Neural cell (in vitro differentiated cells): ENCODE results near the gene ITGA1.

ENCODE experiments used
- CTCF ChIP-seq: fragments of 450-650 bp; IDR thresholded peaks from 2 replicates; pipeline ENCODE4 v1.5.1; 2014; ENCODE audit warnings: antibody characterized with exemption, mild to moderate bottlenecking, moderate library complexity; ENCODE audit not compliant: poor library complexity, severe bottlenecking
- EP300 ChIP-seq: fragments of 450-650 bp; conservative IDR thresholded peaks from 2 replicates; pipeline ENCODE4 v1.6.1; 2014; ENCODE audit warnings: antibody characterized with exemption, mild to moderate bottlenecking, moderate library complexity; ENCODE audit not compliant: poor library complexity, severe bottlenecking
- EZH2 ChIP-seq: fragments of 200-600, 300-800 bp; shearing (Covaris generic), sonication (generic); IDR thresholded peaks from 2 replicates; pipeline ENCODE4 v1.6.1; 2014; ENCODE audit warnings: antibody characterized with exemption, low read length, borderline replicate concordance, mild to moderate bottlenecking; ENCODE audit not compliant: insufficient read depth, poor library complexity, severe bottlenecking
- POLR2AphosphoS5 ChIP-seq: IDR thresholded peaks from 2 replicates; pipeline ENCODE4 v1.6.1; 2012
- SMC3 ChIP-seq: fragments of 450-650 bp; conservative IDR thresholded peaks from 2 replicates; pipeline ENCODE4 v1.6.1; 2014; ENCODE audit warnings: antibody characterized with exemption, mild to moderate bottlenecking, moderate library complexity; ENCODE audit not compliant: poor library complexity
- TAF1 ChIP-seq: IDR thresholded peaks from 2 replicates; pipeline ENCODE4 v1.6.1; 2012; ENCODE audit warnings: low read depth

GRCh38 chr5:52856564-52856963, 68.8 kb downstream of the ITGA1 start:
- TF ChIP-seq CTCF (no peak), POLR2AphosphoS5 (no peak), EZH2 (no peak), TAF1 (no peak), EP300 (no peak), SMC3 (no peak)
